Left kidney (tissue), 2 donors: ENCODE measurements around the gene FZD10. TPM values are rescaled to one million over a fixed set of nuclear protein-coding genes. Genes with fewer than 3 reads are reported as not detected.

Experiments
- DNase-seq: peaks from one replicate; pipeline ENCODE4 v3.0.0-alpha.2; 2013
- polyA plus RNA-seq: library from polyadenylated mRNA; unstranded; fragments of 120-200 nt; gene quantifications from one replicate; pipeline ENCODE4 v1.2.1, GENCODE V29; 2013; ENCODE audit not compliant: insufficient read length

FZD10 gene
- polyA plus RNA-seq, 1 donor: 3.2 TPM

GRCh38 chr12:130179191-130179590 is 16.9 kb downstream of the FZD10 start:
- DNase-seq: no peak

GRCh38 chr12:130179621-130180020 is 17.4 kb downstream of the FZD10 start:
- DNase-seq: no peak

GRCh38 chr12:130181211-130181610 is 18.9 kb downstream of the FZD10 start:
- DNase-seq: no peak

GRCh38 chr12:130183585-130184370 is 21.5 kb downstream of the FZD10 start:
- no peak for DNase-seq

GRCh38 chr12:130184404-130185090 is 22.3 kb downstream of the FZD10 start:
- no peak for DNase-seq

- DNase-seq: no peak
Measured at GRCh38 chr12:130185455-130186391, 23.5 kb downstream of the FZD10 start.

GRCh38 chr12:130186651-130187268 is 24.5 kb downstream of the FZD10 start:
- no peak for DNase-seq

- DNase-seq: no peak
Measured at GRCh38 chr12:130192642-130193345, 30.5 kb downstream of the FZD10 start.

- no peak for DNase-seq
Measured at GRCh38 chr12:130194154-130194553, 31.9 kb downstream of the FZD10 start.

- DNase-seq: no peak
Measured at GRCh38 chr12:130195369-130195768, 33.1 kb downstream of the FZD10 start.

- DNase-seq: no peak
Measured at GRCh38 chr12:130195776-130196175, 33.5 kb downstream of the FZD10 start.

- no peak for DNase-seq
Measured at GRCh38 chr12:130196827-130197226, 34.6 kb downstream of the FZD10 start.

GRCh38 chr12:130198026-130198662 is 35.9 kb downstream of the FZD10 start:
- no peak for DNase-seq

GRCh38 chr12:130198663-130199060 is 36.4 kb downstream of the FZD10 start:
- no peak for DNase-seq

GRCh38 chr12:130199581-130200390 is 37.5 kb downstream of the FZD10 start:
- DNase-seq: no peak

GRCh38 chr12:130200445-130200844 is 38.2 kb downstream of the FZD10 start:
- DNase-seq: no peak

- no peak for DNase-seq
Measured at GRCh38 chr12:130201037-130201436, 38.8 kb downstream of the FZD10 start.

- no peak for DNase-seq
Measured at GRCh38 chr12:130202201-130202600, 39.9 kb downstream of the FZD10 start.

- DNase-seq: no peak
Measured at GRCh38 chr12:130203151-130203550, 40.9 kb downstream of the FZD10 start.

GRCh38 chr12:130204541-130204953 is 42.3 kb downstream of the FZD10 start:
- DNase-seq: no peak
